Pancreas (tissue), 10 donors: ENCODE results near the gene IL17REL. TPM values are rescaled to one million over a fixed set of nuclear protein-coding genes. Genes with fewer than 3 reads are reported as not detected.

Experiments
- ATAC-seq, 4 donors: fragments of 200-7000 bp; cut with Tn5 transposase; one replicate each; pipeline versions ENCODE4 v1.8.0 to v1.9.1; 2020; ENCODE audit warnings: mild to moderate bottlenecking in 4 of 4, moderate library complexity in 4 of 4
- DNase-seq, 6 donors: peaks; one replicate each; pipeline ENCODE4 v3.0.0-alpha.2; 2020
- FAIRE-seq: peaks from 2 replicates; lab custom pipeline; 2012; peaks lifted over from hg19 to GRCh38; lab: Jason Lieb, UNC
- H3K27ac ChIP-seq, 4 donors: fragments of 200-600 bp; sonication (generic); 1 replicate in 3 of 4; 2 replicates in 1 of 4; pipeline versions ENCODE4 v1.5.0 to v1.8.0; 2020
- H3K27me3 ChIP-seq, 4 donors: fragments of 200-600 bp; one replicate each; pipeline ENCODE4 v1.8.0; 2021
- H3K36me3 ChIP-seq, 3 donors: fragments of 200-600 bp; sonication (generic) in 1 of 3; one replicate each; pipeline versions ENCODE4 v1.5.0 to v1.8.0; 2020 to 2021
- H3K4me1 ChIP-seq, 3 donors: fragments of 200-600 bp; one replicate each; pipeline ENCODE4 v1.8.0; 2021
- H3K4me3 ChIP-seq, 4 donors: fragments of 200-600 bp; sonication (generic) in 2 of 4; one replicate each; pipeline versions ENCODE4 v1.5.0 to v1.8.0; 2020 to 2021
- H3K9me3 ChIP-seq, 4 donors: fragments of 200-600 bp; one replicate each; pipeline ENCODE4 v1.8.0; 2021
- CTCF ChIP-seq, 4 donors: fragments of 200-600 bp; sonication (generic) in 3 of 4; IDR thresholded peaks; one replicate each; pipeline versions ENCODE4 v1.5.0 to v1.8.0; 2021; ENCODE audit warnings: antibody characterized with exemption in 4 of 4
- WGBS, 2 donors: extraction: QIAGEN DNeasy Blood & Tissue Kit; methylation state at CpG; one replicate each; pipeline ENCODE4 v1.1.7; 2013; 5-methylcytosine and 5-hydroxymethylcytosine counted together
- intact Hi-C, 3 donors: fragments of 100-400 bp; cut with DNase I; formaldehyde crosslinking; loops; one replicate each; pipeline versions ENCODE4 v1.11.1 to v1.14.2; 2022
- polyA plus RNA-seq, 2 donors: library from polyadenylated mRNA; stranded (reverse); fragments of 200-250 nt; gene quantifications; one replicate each; pipeline ENCODE4 v1.2.3, GENCODE V29; 2013
- total RNA-seq, 6 donors: library from RNA; stranded (reverse); fragmentation: NEBNext Ultra II Directional in 4 of 6; extraction: Animal tissue kit (Norgen Biotek cat#: 25700) in 4 of 6; gene quantifications; one replicate each; pipeline versions ENCODE4 v1.2.1 to v1.2.4, GENCODE V29; 2021 to 2023
- donor health status: healthy with polysubstance abuse.
- donor health status: DM: no; HTN: no; CAD: no; lungs with moderate emphysema.
- donor health status: DM: no; HTN: no; CAD: no.
- donor health status: control.
- donor health status: control.
- donor health status: Bipolar disorder and iron deficiency.
- donor health status: DM: yes; HTN: yes; CAD: no.
- donor health status: DM: no; HTN: no; CAD: no.
- donor health status: DM: no; HTN: no; CAD: no.
- donor health status: DM: yes; HTN: yes; CAD: no.

The IL17REL gene
- total and polyA plus RNA-seq, 8 donors = not detected

- Histone ChIP-seq H3K27ac (no peak overlapping the region), H3K27me3 (no peaks in the 10 kb centered on the region), H3K4me1 (no peaks in the 10 kb centered on the region), H3K9me3 (no peaks in the 10 kb centered on the region), H3K36me3 (no peaks in the 10 kb centered on the region), H3K4me3 (no peak overlapping the region)
- ATAC-seq (no peak), DNase-seq (peak in 2 of 6 donors; percentile 47 to 52), FAIRE-seq (no peak)
- TF ChIP-seq CTCF (IDR thresholded peaks at IDR 0.05) = no peak
- WGBS, 2 donors = 83 to 93% methylated on average over 3 to 4 of the region's 4 CpGs
- intact Hi-C loops = no loop called here
These were observed 16.4 kb downstream of the IL17REL start for GRCh38 chr22:49996119-49996517.

DNA sequence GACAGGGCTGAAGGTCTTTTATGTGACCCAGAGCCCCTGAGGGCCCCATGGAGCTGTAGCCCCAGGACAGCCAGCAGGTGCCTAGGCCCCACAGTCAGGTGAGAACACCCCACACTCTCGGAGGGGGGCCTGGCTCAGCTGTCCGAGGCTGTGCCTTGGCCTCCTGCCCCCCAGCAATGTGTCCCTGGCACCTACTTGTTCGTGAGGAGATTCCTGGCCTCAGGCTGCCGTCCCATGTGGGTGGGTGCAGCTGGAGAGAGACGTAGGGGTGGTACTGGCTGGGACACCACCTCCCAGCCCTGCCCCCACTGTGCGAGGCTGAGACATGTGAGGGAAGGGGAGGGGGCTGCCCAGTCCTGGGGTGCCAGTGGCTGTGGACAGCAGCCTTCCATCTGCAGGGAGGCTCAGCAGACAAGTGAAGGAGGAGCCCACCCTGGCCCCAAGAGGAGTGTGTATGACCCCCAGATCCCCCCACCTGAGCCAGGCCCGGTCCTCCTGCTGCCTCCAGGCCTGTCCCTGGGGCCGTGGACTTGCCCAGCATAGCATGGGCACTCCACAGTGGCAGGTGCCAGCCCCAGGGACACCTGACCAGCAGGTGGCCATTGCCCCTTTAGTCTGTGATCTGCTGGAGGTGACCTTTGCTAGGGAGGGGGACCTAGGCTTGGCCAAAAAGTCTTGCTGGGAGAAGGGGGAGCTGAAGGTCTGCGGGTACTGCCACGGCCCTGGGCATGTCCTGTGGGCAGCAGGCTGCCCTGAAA, 17.0 kb downstream of the IL17REL start:
- no peak overlapping the region for H3K27ac ChIP-seq
- H3K9me3 ChIP-seq = no peaks in the 10 kb centered on the region
- no peak for FAIRE-seq
- intact Hi-C loops = no loop called here
- no peaks in the 10 kb centered on the region for H3K27me3 ChIP-seq
- H3K36me3 ChIP-seq = no peaks in the 10 kb centered on the region
- H3K4me1 ChIP-seq = no peaks in the 10 kb centered on the region
- DNase-seq = peak in 2 of 6 donors; percentile 51 to 60
- no peak overlapping the region for H3K4me3 ChIP-seq
- no peak for TF ChIP-seq CTCF (IDR thresholded peaks at IDR 0.05)
- 76 to 79% methylated on average over 10 of the region's 10 CpGs for WGBS, 2 donors
- ATAC-seq = no peak

GRCh38 chr22:49995041-49995360, 17.6 kb downstream of the IL17REL start:
- no peak overlapping the region for H3K4me3 ChIP-seq
- no peak for FAIRE-seq
- no peak for ATAC-seq
- H3K27ac ChIP-seq = no peak overlapping the region
- TF ChIP-seq CTCF (IDR thresholded peaks at IDR 0.05) = no peak
- intact Hi-C loops = no loop called here
- H3K4me1 ChIP-seq = no peaks in the 10 kb centered on the region
- WGBS, 2 donors = 54 to 61% methylated on average over 3 of the region's 3 CpGs
- no peaks in the 10 kb centered on the region for H3K9me3 ChIP-seq
- H3K27me3 ChIP-seq = no peaks in the 10 kb centered on the region
- H3K36me3 ChIP-seq = no peaks in the 10 kb centered on the region
- DNase-seq = peak in 1 of 6 donors; percentile 50

DNA sequence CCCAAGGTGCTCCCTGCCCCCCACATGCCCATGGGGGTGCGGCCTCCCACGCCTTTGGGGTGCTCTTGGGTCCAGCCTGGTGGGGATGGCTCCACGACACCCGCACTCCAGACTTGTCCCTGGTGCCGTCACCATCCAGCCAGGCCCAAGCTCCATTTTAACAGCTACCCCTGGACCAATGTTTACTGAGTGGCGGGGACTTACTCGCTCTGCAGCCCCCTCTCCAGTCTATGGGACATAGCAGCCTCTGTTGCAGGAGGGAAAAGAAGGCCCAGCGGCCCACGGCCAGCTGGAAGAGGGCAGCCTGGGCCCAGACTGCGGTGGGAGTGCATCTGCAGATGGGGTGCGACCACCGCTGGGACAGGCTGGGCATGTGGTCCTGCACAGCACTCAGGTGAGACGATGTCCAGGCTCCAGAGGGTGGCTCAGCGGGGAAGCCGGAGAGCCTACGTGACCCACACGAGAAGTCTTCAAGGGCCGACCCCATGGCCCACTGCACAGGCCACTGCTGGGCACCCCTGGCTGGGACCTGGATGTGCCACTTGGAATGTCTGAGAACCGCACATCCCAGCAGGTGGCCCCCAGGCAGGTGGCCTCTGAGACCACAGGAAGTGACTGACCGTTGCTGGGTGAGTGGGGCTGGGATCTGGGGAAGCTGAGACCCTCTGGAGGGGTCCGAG, 18.1 kb downstream of the IL17REL start:
- intact Hi-C loops = loop anchor here in 1 of 3 donors (5.0 kb wide), 1 partner anchor 62 kb away; no protein-coding TSS in a partner anchor
- Histone ChIP-seq H3K9me3 (no peaks in the 10 kb centered on the region), H3K4me1 (no peaks in the 10 kb centered on the region), H3K27ac (no peak overlapping the region), H3K4me3 (no peak overlapping the region), H3K36me3 (no peaks in the 10 kb centered on the region), H3K27me3 (no peaks in the 10 kb centered on the region)
- ATAC-seq (no peak), FAIRE-seq (no peak), DNase-seq (peak in 3 of 6 donors; percentile 21 to 71 (median 50))
- 83 to 85% methylated on average over 21 of the region's 21 CpGs for WGBS, 2 donors
- no peak for TF ChIP-seq CTCF (IDR thresholded peaks at IDR 0.05)
